Stimulated activated CD8-positive, alpha-beta memory T cell treated with anti-CD3 and anti-CD28 coated beads, Interleukin-4, amount 100 ng/mL, for 4 hours (primary cell): ENCODE measurements around the gene STIL.

Experiments used
- DNase-seq, 2 donors: peaks; one replicate each; pipeline ENCODE4 v3.0.0-alpha.2; 2020; ENCODE audit warnings: low read depth in 2 of 2, low spot score in 1 of 2

The STIL gene

DNA sequence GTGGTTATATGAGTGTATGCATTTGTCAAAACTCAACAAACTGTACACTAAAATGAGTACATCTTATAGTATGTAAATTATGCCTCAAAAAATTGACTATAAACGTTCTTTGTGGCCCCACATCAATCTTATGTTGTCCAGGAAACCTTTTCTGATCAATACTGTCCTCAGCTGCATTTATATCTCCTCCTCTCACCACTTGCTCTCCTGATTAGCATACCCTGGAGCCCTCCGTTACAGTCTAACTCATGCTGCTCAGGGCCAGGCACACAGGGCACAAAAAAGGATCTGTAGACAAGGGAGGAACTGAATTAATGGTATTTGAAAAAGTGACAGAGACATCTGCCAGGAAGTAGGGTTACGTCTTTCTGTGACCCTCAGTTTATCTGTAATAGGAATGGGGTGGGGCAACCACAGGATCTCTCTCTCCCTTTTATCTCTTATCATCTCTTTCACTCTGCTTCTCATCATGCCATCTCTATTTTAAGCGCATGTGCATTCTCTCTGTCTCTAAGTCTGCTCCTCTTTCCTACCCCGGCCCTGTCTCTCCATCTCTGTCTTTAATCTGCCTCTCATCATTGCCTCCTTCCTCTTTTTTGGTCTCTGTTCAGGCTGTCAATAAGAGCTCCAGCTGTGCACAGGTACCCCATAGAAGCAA is 74.9 kb downstream of the STIL start:
- DNase-seq = no peak

- no peak for DNase-seq
These were observed 78.1 kb downstream of the STIL start for GRCh38 chr1:47235806-47236205.

GRCh38 chr1:47235241-47235681 is 78.7 kb downstream of the STIL start:
- no peak for DNase-seq

DNA sequence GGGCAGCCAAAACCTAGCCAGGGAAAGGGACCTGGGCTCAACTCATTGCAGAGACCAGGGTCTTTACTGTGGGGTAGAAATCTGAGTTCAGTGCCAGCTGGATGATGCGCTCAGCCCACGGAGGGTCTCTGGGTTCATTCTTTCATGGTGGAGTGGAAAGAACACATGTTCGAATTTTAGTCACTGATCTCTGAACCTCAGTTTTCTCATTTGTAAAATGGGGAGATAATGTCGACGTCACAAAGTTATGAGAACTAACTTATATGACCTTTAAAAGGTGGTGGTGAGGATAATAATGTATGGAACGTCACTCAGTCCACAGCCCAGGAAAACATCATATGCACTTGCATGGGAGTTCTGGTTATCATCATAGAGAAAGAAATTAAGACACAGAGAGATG is 80.8 kb downstream of the STIL start:
- no peak for DNase-seq

- no peak for DNase-seq
These were observed 81.6 kb downstream of the STIL start, which contains the start of gene TAL1 for GRCh38 chr1:47232187-47232874. TAL1 (minus strand) TSS chr1:47232225; CDS start chr1:47225888, 6,337 bp downstream.

DNA sequence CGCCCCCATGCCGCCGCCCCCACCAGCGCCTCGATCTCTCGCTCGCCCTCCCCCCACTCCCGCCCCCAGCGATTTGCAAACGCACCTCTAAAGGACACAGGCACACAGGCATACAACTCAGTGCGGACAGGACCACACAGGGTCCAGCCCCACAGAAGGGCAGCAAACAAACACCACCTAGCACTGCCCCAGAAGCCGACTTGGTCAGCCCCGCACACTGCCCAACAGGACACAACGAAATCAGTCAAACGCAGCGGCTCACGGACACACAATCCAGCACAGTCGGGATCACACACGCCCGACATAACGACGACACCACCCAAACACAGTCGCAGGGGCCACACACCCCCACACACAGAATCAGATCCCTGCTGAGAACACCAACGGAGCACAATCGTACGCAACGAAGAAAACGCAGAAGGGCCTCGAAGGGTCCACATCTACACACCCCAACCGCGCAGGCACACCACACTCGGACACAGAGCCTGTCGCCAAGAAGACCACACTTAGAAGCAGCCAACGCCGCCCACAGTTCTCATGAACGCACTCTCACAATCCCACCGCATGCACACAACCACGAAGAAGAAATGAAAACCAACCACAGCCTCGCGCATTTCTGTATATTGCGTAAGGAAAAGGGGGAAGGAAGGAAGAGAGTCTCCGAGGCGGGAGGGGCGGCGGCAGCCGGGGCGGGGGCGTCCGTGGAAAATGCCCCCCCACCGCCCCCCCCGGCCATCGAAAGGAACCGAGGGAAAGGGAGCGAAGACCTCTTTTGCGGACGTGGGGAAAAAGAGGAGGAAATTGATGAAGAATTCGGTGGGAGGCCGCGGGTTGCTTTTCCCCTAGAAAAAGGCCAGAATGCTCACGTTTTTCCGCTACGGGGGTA is 82.4 kb downstream of the STIL start:
- DNase-seq = no peak

DNA sequence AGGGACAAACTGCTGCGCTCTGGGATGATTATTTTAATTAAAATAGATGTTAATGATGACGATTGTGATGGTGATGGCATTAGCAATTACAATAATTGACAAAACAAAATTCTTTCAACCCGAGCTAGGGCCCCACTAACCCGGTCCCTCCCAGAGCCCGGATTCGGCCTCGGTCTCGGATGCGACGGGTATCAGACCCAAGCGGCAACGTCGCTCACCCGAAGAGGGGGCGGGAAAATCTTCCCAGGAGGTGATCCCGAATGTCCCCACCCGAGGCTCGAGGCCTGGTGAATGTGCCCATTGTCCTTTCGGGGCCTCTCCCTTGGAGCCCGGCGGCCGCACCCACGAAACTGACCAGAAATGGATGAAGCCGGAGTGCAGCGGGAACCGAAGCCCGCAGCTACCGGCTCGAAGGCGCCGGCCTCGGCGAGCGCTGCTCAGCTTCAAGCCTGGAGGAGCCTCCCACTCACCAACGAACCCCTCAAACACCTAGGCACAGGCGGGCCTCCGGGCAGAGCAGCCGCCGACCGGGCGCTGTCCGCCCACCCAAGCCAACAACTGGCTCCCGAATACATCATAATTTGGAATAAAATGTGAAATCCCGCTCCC is 83.2 kb downstream of the STIL start:
- no peak for DNase-seq

DNA sequence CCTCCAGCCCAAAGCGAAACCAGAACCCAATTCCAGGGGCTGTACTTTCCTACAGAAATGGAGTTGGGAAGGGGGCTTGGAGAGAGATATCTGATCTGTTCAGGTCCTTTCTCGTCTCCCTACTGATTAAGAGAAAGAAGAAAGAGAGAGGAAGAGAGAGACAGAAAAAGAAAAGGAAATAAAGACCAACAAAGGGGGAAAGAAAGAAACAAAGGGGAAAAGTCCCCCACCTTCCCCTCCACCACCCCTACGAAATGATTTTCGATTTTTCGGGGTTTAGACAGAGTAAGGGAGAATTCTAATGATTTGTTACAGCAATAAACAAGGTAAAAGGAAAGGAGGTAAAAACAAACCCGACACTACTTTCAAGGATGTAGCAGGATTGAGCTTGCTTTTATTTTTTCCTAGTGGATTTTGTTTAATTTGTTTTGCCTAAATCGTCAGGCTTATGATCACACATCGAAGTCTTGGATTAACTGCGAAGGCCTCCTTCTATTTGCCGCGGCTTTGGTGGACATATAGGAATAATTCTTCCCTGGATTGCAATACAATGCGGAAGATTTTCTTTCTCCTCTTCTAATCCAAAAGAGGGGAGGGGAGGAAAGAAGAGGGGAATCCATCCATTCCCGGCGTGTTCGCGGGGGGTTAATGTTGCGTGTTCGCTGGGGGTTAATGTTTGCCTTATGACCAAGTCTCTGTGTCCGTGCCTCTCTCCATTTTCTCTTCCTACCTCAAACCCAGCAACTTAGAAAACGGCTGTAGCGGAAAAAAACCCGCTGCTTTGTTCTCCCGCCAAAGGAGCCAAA is 83.9 kb downstream of the STIL start:
- no peak for DNase-seq

DNA sequence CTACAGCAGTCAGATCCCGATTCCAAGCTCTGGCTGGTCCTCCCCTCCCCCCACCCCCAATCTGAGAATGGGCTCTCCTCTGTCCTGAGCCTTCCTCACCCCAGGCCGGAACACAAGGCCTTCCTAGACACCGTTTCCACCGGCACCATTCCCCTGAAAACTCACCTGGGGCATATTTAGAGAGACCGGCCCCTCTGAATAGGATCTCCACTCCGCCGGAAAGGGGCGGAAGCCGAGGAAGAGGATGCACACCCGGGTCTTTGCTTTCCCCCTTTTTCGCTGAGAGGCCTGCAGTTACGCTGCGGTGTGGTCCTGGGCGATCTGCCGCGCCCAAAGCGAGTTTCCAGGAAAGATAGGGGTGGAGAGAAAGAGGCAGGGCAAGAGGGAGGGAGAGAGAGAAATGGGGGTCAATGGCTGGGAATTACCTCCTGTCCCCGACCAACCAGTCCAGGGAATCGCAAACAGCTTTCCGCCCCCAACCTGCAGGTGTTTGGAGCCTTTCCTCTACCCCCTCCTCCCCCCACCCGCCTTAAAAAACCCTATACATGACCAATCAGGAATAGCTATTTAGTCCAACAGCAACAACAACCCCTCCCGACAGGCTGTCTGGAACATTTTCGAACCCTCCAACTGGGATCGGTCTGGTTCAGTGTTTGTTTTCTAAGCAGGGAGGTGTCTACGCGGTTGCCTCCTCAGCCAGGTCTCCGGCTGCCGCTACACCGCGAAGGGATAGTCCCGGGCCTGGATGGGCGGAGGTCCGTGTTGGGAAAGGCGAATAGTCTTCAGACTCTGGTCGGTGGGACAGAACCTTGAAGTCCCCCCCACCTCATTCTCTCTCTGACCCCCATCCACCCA is 84.7 kb downstream of the STIL start:
- DNase-seq = no peak

- DNase-seq = no peak
These were observed 85.3 kb downstream of the STIL start for GRCh38 chr1:47228644-47229030.

DNA sequence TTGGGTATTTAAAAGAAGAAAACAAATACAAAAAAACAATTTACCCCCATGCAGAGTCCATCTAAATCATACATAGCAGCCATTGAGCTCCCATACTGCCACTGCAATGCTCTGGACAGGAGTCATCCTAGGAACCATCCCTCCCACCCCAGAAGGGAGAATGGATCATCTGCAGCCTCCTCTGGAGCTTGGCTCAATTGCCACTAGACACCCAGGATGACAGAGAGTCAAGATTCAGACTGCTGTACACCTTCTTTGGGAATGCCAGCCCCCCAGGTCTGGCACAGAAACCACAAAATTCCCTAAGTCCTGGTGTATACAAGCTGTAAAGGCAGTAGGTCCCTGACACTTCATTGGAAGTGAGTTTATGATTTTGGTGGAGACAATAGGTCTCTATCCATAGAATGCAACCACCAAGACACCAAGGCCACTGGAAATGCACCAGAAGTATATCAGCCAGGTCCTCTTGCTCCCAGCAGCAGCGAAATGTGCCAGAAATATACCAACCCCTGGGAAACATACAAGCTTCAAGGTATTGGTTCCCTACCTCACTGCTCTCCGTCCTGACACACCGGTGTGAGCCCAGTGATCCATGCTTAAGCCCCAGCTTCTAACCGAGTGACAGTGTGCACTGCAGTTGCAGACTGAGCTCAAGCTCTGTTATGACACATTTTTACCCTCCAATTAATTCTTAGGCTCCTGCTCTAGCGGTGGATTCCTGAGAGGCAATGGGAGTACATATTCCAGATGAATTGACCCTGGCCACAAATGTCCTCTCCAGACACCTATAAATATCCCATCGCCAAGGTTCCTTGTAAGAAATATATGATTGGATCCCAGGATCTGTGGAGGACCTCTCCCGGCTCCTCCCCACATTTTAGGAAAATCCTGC is 86.4 kb downstream of the STIL start:
- no peak for DNase-seq

- no peak for DNase-seq
These were observed 87.1 kb downstream of the STIL start for GRCh38 chr1:47226839-47227215.

DNA sequence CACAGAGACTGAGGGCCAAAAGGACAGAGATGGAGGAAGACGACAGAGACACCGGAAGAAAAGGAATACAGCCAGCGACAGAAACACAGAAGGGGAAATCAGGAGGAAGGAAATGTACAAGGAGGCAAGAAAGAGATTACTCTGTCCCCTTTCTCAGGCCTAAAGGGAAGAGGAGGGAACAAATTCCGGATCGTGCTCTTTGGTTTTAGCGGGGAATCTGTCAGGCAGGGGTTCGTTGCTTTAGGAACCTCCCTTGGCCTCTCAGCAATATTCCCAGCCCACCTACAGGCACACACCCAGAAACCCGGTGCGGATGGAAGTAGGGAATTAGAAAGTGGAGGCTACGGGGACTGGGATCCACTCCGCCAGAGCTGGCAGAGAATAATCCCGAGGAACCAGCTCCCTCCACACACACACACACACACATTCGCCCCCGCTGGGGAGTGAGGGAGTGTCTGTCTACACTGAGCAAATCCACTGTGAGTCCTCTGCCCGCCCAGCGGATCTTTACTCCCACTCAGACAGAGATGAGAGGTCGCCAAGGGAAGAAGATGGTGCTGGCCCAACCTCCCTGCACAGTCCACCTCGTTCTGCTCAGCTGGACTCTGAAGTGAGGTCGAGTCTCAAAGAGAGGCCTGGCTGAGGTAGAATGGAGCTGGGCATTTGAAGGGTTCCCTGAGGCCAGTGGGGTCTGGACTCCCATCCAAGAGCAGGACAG is 87.7 kb downstream of the STIL start:
- no peak for DNase-seq

- no peak for DNase-seq
These were observed 88.4 kb downstream of the STIL start for GRCh38 chr1:47225430-47226100.

GRCh38 chr1:47224676-47225399 is 89.1 kb downstream of the STIL start:
- DNase-seq = no peak

DNA sequence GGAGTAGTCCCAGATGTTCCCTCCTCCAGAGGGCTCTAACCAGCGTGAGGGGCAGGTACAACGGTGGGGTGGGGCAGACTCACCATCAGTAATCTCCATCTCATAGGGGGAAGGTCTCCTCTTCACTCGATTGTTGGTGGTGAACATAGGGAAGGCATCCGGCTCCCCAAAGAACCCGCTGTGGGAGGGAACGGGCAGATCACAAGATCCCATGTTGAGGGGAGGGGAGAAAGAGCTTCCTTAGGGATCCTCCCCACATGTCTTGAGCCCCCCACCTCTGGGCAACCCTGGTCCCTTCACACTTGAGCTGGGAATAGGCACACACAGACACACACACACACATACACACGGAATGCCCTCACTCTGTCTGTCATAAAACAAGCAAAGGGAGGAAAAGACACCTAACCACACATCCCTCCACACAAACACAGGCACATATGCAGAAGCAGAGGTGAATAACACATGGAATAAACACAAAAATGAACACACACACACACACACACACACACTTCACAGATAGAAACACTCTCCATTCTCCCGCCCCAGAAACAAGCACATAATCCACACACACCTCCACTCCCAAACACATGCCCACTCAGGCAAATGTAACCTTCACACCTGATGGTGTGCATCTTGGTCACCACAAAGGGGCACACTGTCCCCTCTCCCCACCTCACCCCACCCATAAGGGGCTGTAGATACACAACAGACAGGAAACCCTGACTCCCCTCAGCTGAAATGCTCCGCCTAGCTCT is 89.8 kb downstream of the STIL start:
- DNase-seq = no peak
